ENCODE data around the gene PIEZO1. TPM values are rescaled to one million over a fixed set of nuclear protein-coding genes. Genes with fewer than 3 reads are reported as not detected.

Gene PIEZO1
- total RNA-seq, 1 donor from 2014 or later = 160 TPM

GRCh38 chr16:88743693-88744576 is 41.1 kb downstream of the PIEZO1 start:
- H3K27me3 Mint-ChIP-seq (ENCODE audit: low read depth) = no peaks in the 10 kb centered on the region
- DNase-seq (ENCODE audit: low spot score in 2 of 2, unreplicated experiment in 2 of 2) = peak; percentile 76 to 90
- no peaks in the 10 kb centered on the region for H3K36me3 Mint-ChIP-seq
- no peaks in the 10 kb centered on the region for H3K9me3 Mint-ChIP-seq
- H3K27ac Mint-ChIP-seq = no peak overlapping the region
- no peak overlapping the region for H3K4me3 Mint-ChIP-seq
- no peaks in the 10 kb centered on the region for H3K4me1 Mint-ChIP-seq
- TF ChIP-seq CTCF (IDR thresholded peaks at IDR 0.05; ENCODE audit: unreplicated experiment) = peak; percentile 91

- H3K9me3 Mint-ChIP-seq = no peaks in the 10 kb centered on the region
- H3K27me3 Mint-ChIP-seq (ENCODE audit: low read depth) = no peaks in the 10 kb centered on the region
- H3K27ac Mint-ChIP-seq = no peak overlapping the region
- H3K36me3 Mint-ChIP-seq = no peaks in the 10 kb centered on the region
- no peak for TF ChIP-seq CTCF (IDR thresholded peaks at IDR 0.05; ENCODE audit: unreplicated experiment)
- H3K4me1 Mint-ChIP-seq = no peaks in the 10 kb centered on the region
- DNase-seq (ENCODE audit: low spot score in 2 of 2, unreplicated experiment in 2 of 2) = no peak
- H3K4me3 Mint-ChIP-seq = no peak overlapping the region
These were observed 42.0 kb downstream of the PIEZO1 start for GRCh38 chr16:88742896-88743605.

GRCh38 chr16:88741368-88741767 is 43.7 kb downstream of the PIEZO1 start:
- Mint-ChIP-seq H3K9me3 (no peaks in the 10 kb centered on the region), H3K27ac (no peak overlapping the region), H3K27me3 (ENCODE audit: low read depth) (no peaks in the 10 kb centered on the region), H3K36me3 (no peaks in the 10 kb centered on the region), H3K4me1 (no peaks in the 10 kb centered on the region), H3K4me3 (no peak overlapping the region)
- TF ChIP-seq CTCF (IDR thresholded peaks at IDR 0.05; ENCODE audit: unreplicated experiment) = no peak
- no peak for DNase-seq (ENCODE audit: low spot score in 2 of 2, unreplicated experiment in 2 of 2)

GRCh38 chr16:88740727-88741055 is 44.3 kb downstream of the PIEZO1 start:
- Mint-ChIP-seq H3K4me3 (no peak overlapping the region), H3K36me3 (no peaks in the 10 kb centered on the region), H3K9me3 (no peaks in the 10 kb centered on the region), H3K4me1 (no peaks in the 10 kb centered on the region), H3K27ac (no peak overlapping the region), H3K27me3 (ENCODE audit: low read depth) (no peaks in the 10 kb centered on the region)
- no peak for TF ChIP-seq CTCF (IDR thresholded peaks at IDR 0.05; ENCODE audit: unreplicated experiment)
- DNase-seq (ENCODE audit: low spot score in 2 of 2, unreplicated experiment in 2 of 2) = no peak

- Mint-ChIP-seq H3K4me3 (no peak overlapping the region), H3K4me1 (no peaks in the 10 kb centered on the region), H3K36me3 (no peaks in the 10 kb centered on the region), H3K27ac (no peak overlapping the region), H3K9me3 (no peaks in the 10 kb centered on the region), H3K27me3 (ENCODE audit: low read depth) (no peaks in the 10 kb centered on the region)
- no peak for TF ChIP-seq CTCF (IDR thresholded peaks at IDR 0.05; ENCODE audit: unreplicated experiment)
- DNase-seq (ENCODE audit: low spot score in 2 of 2, unreplicated experiment in 2 of 2) = no peak
These were observed 44.9 kb downstream of the PIEZO1 start for GRCh38 chr16:88739977-88740726.
